ENCODE measurements around the gene IL20.
A peak's percentile ranks its signal among the peaks of the same experiment; 100 is the strongest.
"Not testable (repeated sequence)": the region's sequence is repeated elsewhere in the genome, so short reads cannot be mapped to it uniquely, and the experiment has no call there.

IL20 gene

GRCh38 chr1:206843626-206844025 is 21.8 kb upstream of the IL20 start:
- no peak for DNase-seq

GRCh38 chr1:206846487-206846886 is 18.9 kb upstream of the IL20 start:
- DNase-seq: no peak

- DNase-seq: no peak
Measured at GRCh38 chr1:206847337-206847834, 18.0 kb upstream of the IL20 start.

GRCh38 chr1:206847946-206848345 is 17.5 kb upstream of the IL20 start:
- DNase-seq: no peak

- no peak for DNase-seq
Measured at GRCh38 chr1:206850401-206850800, 15.0 kb upstream of the IL20 start.

- no peak for DNase-seq
Measured at GRCh38 chr1:206851341-206852010, 13.9 kb upstream of the IL20 start.

- not testable (repeated sequence) for DNase-seq
Measured at GRCh38 chr1:206852662-206853061, 12.8 kb upstream of the IL20 start.

GRCh38 chr1:206853696-206854095 is 11.7 kb upstream of the IL20 start:
- DNase-seq: not testable (repeated sequence)

GRCh38 chr1:206854401-206855129 is 10.9 kb upstream of the IL20 start:
- DNase-seq: no peak

- no peak for DNase-seq
Measured at GRCh38 chr1:206855859-206856258, 9.6 kb upstream of the IL20 start.

GRCh38 chr1:206856674-206857464 is 8.6 kb upstream of the IL20 start:
- DNase-seq: peak; percentile 10

GRCh38 chr1:206859082-206859521 is 6.3 kb upstream of the IL20 start:
- DNase-seq: no peak

- no peak for DNase-seq
Measured at GRCh38 chr1:206860165-206860564, 5.3 kb upstream of the IL20 start.

GRCh38 chr1:206863266-206863665 is 2.2 kb upstream of the IL20 start:
- no peak for DNase-seq

- DNase-seq: no peak
Measured at GRCh38 chr1:206866062-206866461, 639 bp downstream of the IL20 start.

GRCh38 chr1:206867239-206867638 is 1.8 kb downstream of the IL20 start:
- DNase-seq: no peak

GRCh38 chr1:206867716-206868115 is 2.3 kb downstream of the IL20 start:
- DNase-seq: no peak

GRCh38 chr1:206868264-206868663 is 2.8 kb downstream of the IL20 start:
- no peak for DNase-seq

- DNase-seq: no peak
Measured at GRCh38 chr1:206872139-206872538, 6.7 kb downstream of the IL20 start.

GRCh38 chr1:206873603-206874188 is 8.3 kb downstream of the IL20 start:
- no peak for DNase-seq

- DNase-seq: no peak
Measured at GRCh38 chr1:206875752-206876377, 10.4 kb downstream of the IL20 start.

- DNase-seq: no peak
Measured at GRCh38 chr1:206878456-206878855, 13.0 kb downstream of the IL20 start.

GRCh38 chr1:206880314-206880713 is 14.9 kb downstream of the IL20 start:
- DNase-seq: no peak

All from activated CD4-positive, alpha-beta T cell treated with anti-CD3 and anti-CD28 coated beads, Interleukin-2, Interleukin-6, amounts not matched to agents 100 ng/mL and 50 ng/mL, durations not matched to agents 16 hours and 8 hours (primary cell).